Fibroblast of lung (primary cell): ENCODE results near the gene SH3BGRL3. TPM values are rescaled to one million over a fixed set of nuclear protein-coding genes. Genes with fewer than 3 reads are reported as not detected.

Experiments
- DNase-seq, 2 donors: peaks; one replicate each; pipeline versions ENCODE4 v3.0.0 to v3.0.0-alpha.2; 2010; ENCODE audit warnings: low read depth in 2 of 2
- H2AFZ ChIP-seq: 2 replicates; pipeline ENCODE4 v1.5.1; 2012; ENCODE audit warnings: low read length, control low read depth, inconsistent platforms
- H3K27ac ChIP-seq: 2 replicates; pipeline ENCODE4 v1.5.1; 2011; ENCODE audit warnings: low read length, control low read depth; ENCODE audit not compliant: insufficient read depth
- H3K27me3 ChIP-seq: 2 replicates; pipeline ENCODE4 v1.5.1; 2011; ENCODE audit warnings: mild to moderate bottlenecking, low read length; ENCODE audit not compliant: control insufficient read depth, insufficient read depth
- H3K36me3 ChIP-seq: 2 replicates; pipeline ENCODE4 v1.5.1; 2011; ENCODE audit warnings: low read length; ENCODE audit not compliant: control insufficient read depth, insufficient read depth
- H3K4me1 ChIP-seq: 2 replicates; pipeline ENCODE4 v1.5.1; 2011; ENCODE audit warnings: low read length; ENCODE audit not compliant: control insufficient read depth, insufficient read depth; ENCODE audit errors: extremely low read depth
- H3K4me2 ChIP-seq: 2 replicates; pipeline ENCODE4 v1.5.1; 2011; ENCODE audit warnings: low read length, control low read depth; ENCODE audit not compliant: insufficient read depth; ENCODE audit errors: extremely low read depth
- H3K4me3 ChIP-seq, 4 experiments: fragments of 200-600 bp in 1 of 4; sonication (generic) in 1 of 4; replicated peaks in 1 of 4; 2 replicates each; pipeline ENCODE4 v1.5.1; 2011 to 2016; ENCODE audit warnings: low read length in 4 of 4, low read depth in 3 of 4, mild to moderate bottlenecking in 3 of 4, control low read depth in 2 of 4, inconsistent platforms in 1 of 4, mixed read lengths in 1 of 4; ENCODE audit not compliant: insufficient read depth in 1 of 4; ENCODE audit errors: control extremely low read depth in 1 of 4
- H3K79me2 ChIP-seq: 2 replicates; pipeline ENCODE4 v1.5.1; 2012; ENCODE audit warnings: mild to moderate bottlenecking, low read length, inconsistent platforms; ENCODE audit not compliant: control insufficient read depth, insufficient read depth
- H3K9ac ChIP-seq: 2 replicates; pipeline ENCODE4 v1.5.1; 2011; ENCODE audit warnings: mild to moderate bottlenecking, low read length, control low read depth; ENCODE audit not compliant: insufficient read depth
- H3K9me3 ChIP-seq: 2 replicates; pipeline ENCODE4 v1.5.1; 2012; ENCODE audit warnings: low read depth, low read length; ENCODE audit not compliant: control insufficient read depth, insufficient read depth
- H4K20me1 ChIP-seq: 2 replicates; pipeline ENCODE4 v1.5.1; 2011; ENCODE audit warnings: low read length; ENCODE audit not compliant: control insufficient read depth, insufficient read depth; ENCODE audit errors: extremely low read depth
- EZH2 ChIP-seq: IDR thresholded peaks from 2 replicates; pipeline ENCODE4 v1.5.1; 2012; ENCODE audit warnings: low read length, control low read depth, mild to moderate bottlenecking; ENCODE audit errors: missing control alignments
- polyA plus RNA-seq, 2 donors: library from polyadenylated mRNA; depleted of rRNA in 1 of 2; stranded (reverse) in 1 of 2; unstranded in 1 of 2; fragments of >200 nt; gene quantifications; 2 replicates each; pipeline ENCODE4 v1.2.1, GENCODE V29; 2011 to 2012; ENCODE audit warnings: missing spikeins in 1 of 2
- total RNA-seq: library from RNA; depleted of rRNA; stranded (reverse); fragments of >200 nt; gene quantifications from 2 replicates; pipeline ENCODE4 v1.2.1, GENCODE V29; 2014
- TF ChIP-seq, protein P1 (sequence below), 2 donors: IDR thresholded peaks in 1 of 2; conservative IDR thresholded peaks in 1 of 2; 1 replicate in 1 of 2; 2 replicates in 1 of 2; pipeline ENCODE4 v1.5.1; 2011 to 2012; ENCODE audit warnings: low read length in 2 of 2, control low read depth in 1 of 2, inconsistent platforms in 1 of 2, low read depth in 1 of 2, mild to moderate bottlenecking in 1 of 2

SH3BGRL3 gene
- total and polyA plus RNA-seq, 2 donors (not counting 1 experiment from before 2014, with no cell fraction given) = 39.6 to 200 TPM

GRCh38 chr1:26252718-26253117 is 27.2 kb upstream of the SH3BGRL3 start:
- Histone ChIP-seq H3K4me2 (no peak overlapping the region), H3K27ac (no peak overlapping the region), H3K27me3 (no peaks in the 10 kb centered on the region), H4K20me1 (no peaks in the 10 kb centered on the region), H3K9me3 (no peaks in the 10 kb centered on the region), H2AFZ (no peak overlapping the region), H3K79me2 (no peaks in the 10 kb centered on the region), H3K9ac (no peak overlapping the region), H3K4me1 (no peaks in the 10 kb centered on the region), H3K36me3 (no peaks in the 10 kb centered on the region), H3K4me3 (no peak overlapping the region)
- no peak for TF ChIP-seq EZH2
- TF ChIP-seq, protein P1, sequence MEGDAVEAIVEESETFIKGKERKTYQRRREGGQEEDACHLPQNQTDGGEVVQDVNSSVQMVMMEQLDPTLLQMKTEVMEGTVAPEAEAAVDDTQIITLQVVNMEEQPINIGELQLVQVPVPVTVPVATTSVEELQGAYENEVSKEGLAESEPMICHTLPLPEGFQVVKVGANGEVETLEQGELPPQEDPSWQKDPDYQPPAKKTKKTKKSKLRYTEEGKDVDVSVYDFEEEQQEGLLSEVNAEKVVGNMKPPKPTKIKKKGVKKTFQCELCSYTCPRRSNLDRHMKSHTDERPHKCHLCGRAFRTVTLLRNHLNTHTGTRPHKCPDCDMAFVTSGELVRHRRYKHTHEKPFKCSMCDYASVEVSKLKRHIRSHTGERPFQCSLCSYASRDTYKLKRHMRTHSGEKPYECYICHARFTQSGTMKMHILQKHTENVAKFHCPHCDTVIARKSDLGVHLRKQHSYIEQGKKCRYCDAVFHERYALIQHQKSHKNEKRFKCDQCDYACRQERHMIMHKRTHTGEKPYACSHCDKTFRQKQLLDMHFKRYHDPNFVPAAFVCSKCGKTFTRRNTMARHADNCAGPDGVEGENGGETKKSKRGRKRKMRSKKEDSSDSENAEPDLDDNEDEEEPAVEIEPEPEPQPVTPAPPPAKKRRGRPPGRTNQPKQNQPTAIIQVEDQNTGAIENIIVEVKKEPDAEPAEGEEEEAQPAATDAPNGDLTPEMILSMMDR (conservative IDR thresholded peaks at IDR 0.05 in 1 of 2, IDR thresholded peaks at IDR 0.05 in 1 of 2; ENCODE audit: low read depth in 1 of 2, low read length in 2 of 2) = no peak
- DNase-seq = no peak

- DNase-seq = peak in 1 of 2 donors; percentile 18
- Histone ChIP-seq H3K4me2 (no peak overlapping the region), H3K27me3 (no peaks in the 10 kb centered on the region), H3K4me1 (no peaks in the 10 kb centered on the region), H4K20me1 (no peaks in the 10 kb centered on the region), H3K9ac (no peak overlapping the region), H3K4me3 (no peak overlapping the region), H3K36me3 (no peaks in the 10 kb centered on the region), H3K79me2 (no peaks in the 10 kb centered on the region), H3K9me3 (no peaks in the 10 kb centered on the region), H2AFZ (no peak overlapping the region), H3K27ac (no peak overlapping the region)
- no peak for TF ChIP-seq EZH2
- TF ChIP-seq, protein P1 (conservative IDR thresholded peaks at IDR 0.05 in 1 of 2, IDR thresholded peaks at IDR 0.05 in 1 of 2; ENCODE audit: low read depth in 1 of 2, low read length in 2 of 2) = no peak
Observed at GRCh38 chr1:26254404-26254803, 25.5 kb upstream of the SH3BGRL3 start.

DNA sequence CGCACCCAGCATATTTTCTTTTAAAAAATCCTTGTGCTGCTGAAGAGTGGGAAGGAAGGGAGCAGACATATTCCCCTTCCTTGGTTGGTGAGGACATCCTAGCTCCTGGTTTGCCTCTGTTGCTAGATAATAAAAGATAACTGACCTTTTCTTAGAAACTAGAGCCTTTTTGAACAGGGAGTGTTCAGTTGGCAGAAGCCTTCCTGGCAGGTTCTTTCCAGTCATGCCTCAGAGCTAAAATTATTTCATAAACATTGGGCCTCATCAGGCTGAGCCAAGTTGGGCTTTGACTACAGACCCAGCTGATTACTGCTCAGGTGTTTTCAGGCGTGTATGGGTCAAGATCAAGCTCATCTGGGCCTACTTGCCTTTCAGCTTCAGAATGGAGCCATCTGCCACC is 22.7 kb upstream of the SH3BGRL3 start:
- Histone ChIP-seq H2AFZ (no peak overlapping the region), H3K79me2 (no peaks in the 10 kb centered on the region), H3K36me3 (no peaks in the 10 kb centered on the region), H3K9me3 (no peaks in the 10 kb centered on the region), H3K9ac (no peak overlapping the region), H3K27me3 (no peaks in the 10 kb centered on the region), H4K20me1 (no peaks in the 10 kb centered on the region), H3K27ac (no peak overlapping the region), H3K4me1 (no peaks in the 10 kb centered on the region), H3K4me2 (no peak overlapping the region), H3K4me3 (no peak overlapping the region)
- no peak for DNase-seq
- TF ChIP-seq EZH2 = no peak
- TF ChIP-seq, protein P1 (conservative IDR thresholded peaks at IDR 0.05 in 1 of 2, IDR thresholded peaks at IDR 0.05 in 1 of 2; ENCODE audit: low read depth in 1 of 2, low read length in 2 of 2) = no peak
